DND-41 (cell line): Measurements from ENCODE around the gene KRTAP1-3.
"Not testable (repeated sequence)": the region's sequence is repeated elsewhere in the genome, so short reads cannot be mapped to it uniquely, and the experiment has no call there.

ENCODE experiments used
- ATAC-seq: fragments of 200-7000 bp; cut with Tn5 transposase; 3 replicates; pipeline ENCODE4 v1.9.1; 2021; ENCODE audit warnings: low read depth; ENCODE audit not compliant: insufficient read depth
- DNase-seq: peaks from one replicate; pipeline ENCODE4 v3.0.0-alpha.2; 2020
- H2AFZ ChIP-seq: 2 replicates; pipeline ENCODE4 v1.6.0; 2012; ENCODE audit warnings: low read depth, low read length
- H3K27ac ChIP-seq: 2 replicates; pipeline ENCODE4 v1.5.1; 2012; ENCODE audit warnings: low read length, inconsistent platforms
- H3K27me3 ChIP-seq: fragments of 200-600 bp; sonication (generic); 2 replicates; pipeline ENCODE4 v1.6.0; 2012; ENCODE audit warnings: low read length, mild to moderate bottlenecking, inconsistent platforms; ENCODE audit not compliant: insufficient read depth, poor library complexity
- H3K36me3 ChIP-seq: 2 replicates; pipeline ENCODE4 v1.5.1; 2012; ENCODE audit warnings: low read length, inconsistent platforms; ENCODE audit not compliant: insufficient read depth
- H3K4me1 ChIP-seq: 2 replicates; pipeline ENCODE4 v1.5.1; 2012; ENCODE audit warnings: mild to moderate bottlenecking, low read length; ENCODE audit not compliant: insufficient read depth
- H3K4me2 ChIP-seq: 2 replicates; pipeline ENCODE4 v1.6.0; 2012; ENCODE audit warnings: mild to moderate bottlenecking, moderate library complexity, low read length, inconsistent platforms; ENCODE audit not compliant: insufficient read depth
- H3K4me3 ChIP-seq, 2 experiments: fragments of 200-600 bp in 1 of 2; shearing (Covaris generic) in 1 of 2; 2 replicates each; pipeline ENCODE4 v1.5.1; 2012 to 2016; ENCODE audit warnings: inconsistent platforms in 2 of 2, low read length in 2 of 2, mild to moderate bottlenecking in 2 of 2, low read depth in 1 of 2, moderate library complexity in 1 of 2
- H3K79me2 ChIP-seq: 2 replicates; pipeline ENCODE4 v1.6.0; 2012; ENCODE audit warnings: low read length, inconsistent platforms; ENCODE audit not compliant: insufficient read depth
- H3K9ac ChIP-seq: 2 replicates; pipeline ENCODE4 v1.6.0; 2012; ENCODE audit warnings: low read depth, mild to moderate bottlenecking, inconsistent platforms, low read length, moderate library complexity
- H3K9me3 ChIP-seq: 2 replicates; pipeline ENCODE4 v1.5.1; 2012; ENCODE audit warnings: low read length, moderate library complexity, mild to moderate bottlenecking, inconsistent platforms; ENCODE audit not compliant: insufficient read depth, severe bottlenecking
- H4K20me1 ChIP-seq: 2 replicates; pipeline ENCODE4 v1.6.0; 2012; ENCODE audit warnings: low read length; ENCODE audit not compliant: insufficient read depth
- EZH2 ChIP-seq: IDR thresholded peaks from 3 replicates; pipeline ENCODE4 v1.6.1; 2012; ENCODE audit warnings: borderline replicate concordance, low read depth, mild to moderate bottlenecking, moderate library complexity, low read length, inconsistent platforms; ENCODE audit not compliant: severe bottlenecking
- TF ChIP-seq, protein P1 (sequence below): IDR thresholded peaks from 2 replicates; pipeline ENCODE4 v1.5.1; 2012; ENCODE audit warnings: borderline replicate concordance, low read length, moderate library complexity, mild to moderate bottlenecking; ENCODE audit not compliant: poor library complexity, severe bottlenecking; ENCODE audit errors: extremely low read depth

KRTAP1-3 gene

DNA sequence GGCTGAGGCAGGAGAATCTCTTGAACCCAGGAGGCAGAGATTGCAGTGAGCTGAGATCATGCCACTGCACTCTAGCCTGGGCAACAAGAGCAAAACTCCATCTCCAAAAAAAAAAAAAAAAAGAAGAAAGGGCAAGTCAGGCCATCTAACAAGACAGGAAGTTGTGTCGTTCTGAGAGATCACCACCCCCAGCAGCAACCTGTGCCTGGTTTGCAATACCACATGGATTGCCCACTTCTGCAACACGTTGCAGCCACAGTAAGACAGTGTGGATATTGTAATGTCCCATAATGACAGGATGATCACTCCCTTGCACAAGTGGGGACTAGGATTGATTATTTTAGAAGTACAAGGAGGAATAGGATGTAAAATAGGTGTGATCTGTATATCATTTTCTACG is 34.4 kb upstream of the KRTAP1-3 start:
- Histone ChIP-seq H3K36me3 (no peaks in the 10 kb centered on the region), H3K9me3 (no peaks in the 10 kb centered on the region), H3K27me3 (peaks cover 4% of the 10 kb centered on the region), H4K20me1 (no peaks in the 10 kb centered on the region), H3K4me2 (no peak overlapping the region), H3K9ac (no peak overlapping the region), H3K4me3 (no peak overlapping the region), H3K4me1 (no peaks in the 10 kb centered on the region), H3K79me2 (no peaks in the 10 kb centered on the region), H2AFZ (no peak overlapping the region), H3K27ac (no peak overlapping the region)
- DNase-seq (no peak), ATAC-seq (no peak)
- no peak for TF ChIP-seq EZH2
- TF ChIP-seq, protein P1, sequence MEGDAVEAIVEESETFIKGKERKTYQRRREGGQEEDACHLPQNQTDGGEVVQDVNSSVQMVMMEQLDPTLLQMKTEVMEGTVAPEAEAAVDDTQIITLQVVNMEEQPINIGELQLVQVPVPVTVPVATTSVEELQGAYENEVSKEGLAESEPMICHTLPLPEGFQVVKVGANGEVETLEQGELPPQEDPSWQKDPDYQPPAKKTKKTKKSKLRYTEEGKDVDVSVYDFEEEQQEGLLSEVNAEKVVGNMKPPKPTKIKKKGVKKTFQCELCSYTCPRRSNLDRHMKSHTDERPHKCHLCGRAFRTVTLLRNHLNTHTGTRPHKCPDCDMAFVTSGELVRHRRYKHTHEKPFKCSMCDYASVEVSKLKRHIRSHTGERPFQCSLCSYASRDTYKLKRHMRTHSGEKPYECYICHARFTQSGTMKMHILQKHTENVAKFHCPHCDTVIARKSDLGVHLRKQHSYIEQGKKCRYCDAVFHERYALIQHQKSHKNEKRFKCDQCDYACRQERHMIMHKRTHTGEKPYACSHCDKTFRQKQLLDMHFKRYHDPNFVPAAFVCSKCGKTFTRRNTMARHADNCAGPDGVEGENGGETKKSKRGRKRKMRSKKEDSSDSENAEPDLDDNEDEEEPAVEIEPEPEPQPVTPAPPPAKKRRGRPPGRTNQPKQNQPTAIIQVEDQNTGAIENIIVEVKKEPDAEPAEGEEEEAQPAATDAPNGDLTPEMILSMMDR = no peak

DNA sequence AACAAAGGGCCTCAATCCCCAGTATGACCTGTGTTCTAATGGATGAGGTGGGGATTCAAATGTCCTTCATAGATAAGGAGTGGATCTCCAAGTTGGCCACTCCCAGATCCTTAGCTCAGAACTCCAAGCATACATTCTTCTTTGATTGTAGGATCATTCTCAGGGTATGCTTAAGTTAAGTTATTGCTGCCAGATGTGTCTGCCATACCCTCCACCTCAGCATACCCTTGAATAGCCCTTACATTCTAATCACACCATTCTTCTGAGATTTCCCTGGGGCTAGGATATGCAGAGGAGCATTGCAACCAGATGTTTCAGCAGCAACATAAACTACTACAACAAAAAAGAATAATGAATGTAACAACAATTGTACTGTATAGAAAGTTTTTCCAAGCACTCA is 32.6 kb upstream of the KRTAP1-3 start:
- ATAC-seq (no peak), DNase-seq (no peak)
- TF ChIP-seq EZH2 = no peak
- TF ChIP-seq, protein P1 = no peak
- Histone ChIP-seq H3K27me3 (peaks cover 4% of the 10 kb centered on the region), H3K9me3 (no peaks in the 10 kb centered on the region), H3K79me2 (no peaks in the 10 kb centered on the region), H3K4me3 (no peak overlapping the region), H3K9ac (no peak overlapping the region), H3K27ac (no peak overlapping the region), H3K36me3 (no peaks in the 10 kb centered on the region), H4K20me1 (no peaks in the 10 kb centered on the region), H2AFZ (no peak overlapping the region), H3K4me2 (no peak overlapping the region), H3K4me1 (no peaks in the 10 kb centered on the region)

DNA sequence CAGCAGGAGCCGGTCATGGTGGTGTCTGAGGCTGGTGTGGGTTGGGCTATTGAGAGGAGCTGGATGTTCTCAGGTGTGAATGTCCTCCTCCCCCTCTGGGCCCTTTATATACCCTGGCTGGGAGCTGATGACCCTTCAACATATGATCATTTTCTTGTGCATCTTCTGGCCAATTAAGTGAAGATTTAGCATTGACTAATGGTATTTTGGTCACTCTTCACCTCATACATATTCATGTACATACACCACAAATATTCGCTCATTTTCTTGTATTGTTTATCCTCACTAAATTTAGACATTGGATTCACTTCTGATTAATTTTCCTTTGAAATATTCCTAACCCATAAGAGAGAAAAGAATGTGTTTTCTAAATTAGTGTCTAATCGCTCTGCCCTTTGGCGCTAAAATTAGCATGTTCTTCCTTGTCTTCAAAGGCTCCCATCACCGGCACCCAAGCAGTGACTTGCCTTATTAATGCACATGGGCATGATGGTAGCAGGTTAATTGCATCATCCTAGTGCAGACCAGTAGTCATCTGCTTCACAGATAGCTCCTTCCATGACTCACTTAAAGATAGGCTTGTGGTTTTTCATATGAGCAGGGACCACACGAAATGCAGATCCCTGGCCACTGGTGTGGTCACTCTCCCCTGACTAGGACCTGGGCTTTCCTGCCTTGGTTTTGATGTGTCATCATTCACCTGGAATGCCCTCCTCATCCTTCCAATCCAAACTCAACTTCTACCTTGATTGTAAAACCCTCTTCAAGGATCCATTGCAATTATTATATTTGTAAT is 31.4 kb upstream of the KRTAP1-3 start, which contains the start of gene KRTAP2-4:
KRTAP2-4 (minus strand) TSS at position 51 of the 796 bp plus-strand sequence; CDS start at position 17, 34 bp downstream.
- no peak for ATAC-seq
- H3K4me2 ChIP-seq = no peak within 1 kb of the TSS
- no peak for DNase-seq

DNA sequence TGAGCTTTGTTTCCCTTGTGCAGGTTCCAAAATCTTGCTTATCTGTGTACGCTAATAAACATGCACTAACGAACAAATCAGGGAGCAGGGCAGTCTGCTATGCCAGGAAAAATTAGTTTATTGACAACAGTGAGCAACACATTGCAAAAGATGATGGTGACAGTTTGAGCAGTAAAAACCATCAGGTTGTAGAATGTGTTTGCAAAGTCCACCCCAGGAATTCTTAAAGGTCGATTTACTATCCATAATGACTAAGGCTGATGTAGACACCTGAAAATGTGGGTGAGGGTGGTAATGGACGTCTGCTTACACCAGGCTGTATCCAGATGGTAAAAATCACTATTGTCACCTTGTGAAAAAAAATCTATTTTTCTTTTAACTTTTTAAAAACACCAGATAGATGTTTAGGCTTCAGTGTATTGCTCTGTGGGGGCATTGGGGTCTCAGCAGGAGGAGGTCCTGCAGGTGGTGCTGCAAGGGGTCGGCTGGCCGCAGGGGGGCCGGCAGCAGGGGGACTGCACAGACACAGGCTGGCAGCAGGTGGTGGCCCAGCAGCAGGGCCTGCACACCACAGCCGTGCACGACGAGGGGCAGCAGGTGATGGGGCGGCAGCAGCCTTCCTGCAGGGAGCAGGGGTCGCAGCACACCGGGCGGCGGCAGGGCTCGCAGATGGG is 30.5 kb upstream of the KRTAP1-3 start:
- not testable (repeated sequence) for H2AFZ ChIP-seq, H3K27ac ChIP-seq, H3K4me2 ChIP-seq, DNase-seq, H3K4me3 ChIP-seq, H3K9ac ChIP-seq, H3K36me3 ChIP-seq, H3K9me3 ChIP-seq, H4K20me1 ChIP-seq, H3K79me2 ChIP-seq, H3K27me3 ChIP-seq, ATAC-seq, H3K4me1 ChIP-seq

More for the DNA sequence above, 31.4 kb upstream of the KRTAP1-3 start, which contains the start of gene KRTAP2-4:
- H3K4me1 ChIP-seq = no peaks in the 10 kb centered on the region
- H3K79me2 ChIP-seq = no peaks in the 10 kb centered on the region
- no peaks in the 10 kb centered on the region for H4K20me1 ChIP-seq
- H2AFZ ChIP-seq = no peak within 1 kb of the TSS
- H3K4me3 ChIP-seq = no peak within 1 kb of the TSS
- no peaks in the 10 kb centered on the region for H3K36me3 ChIP-seq
- no peaks in the 10 kb centered on the region for H3K27me3 ChIP-seq
- H3K9me3 ChIP-seq = no peaks in the 10 kb centered on the region
- no peak within 1 kb of the TSS for H3K27ac ChIP-seq
- H3K9ac ChIP-seq = no peak within 1 kb of the TSS
- TF ChIP-seq, protein P1 = no peak
- no peak for TF ChIP-seq EZH2
